ENCODE measurements around the gene FLNB. TPM values are rescaled to one million over a fixed set of nuclear protein-coding genes. Genes with fewer than 3 reads are reported as not detected.
"Not testable (repeated sequence)": the region's sequence is repeated elsewhere in the genome, so short reads cannot be mapped to it uniquely, and the experiment has no call there.

FLNB gene
- total RNA-seq, 2 donors from 2014 or later: 37.6 to 59.6 TPM

GRCh38 chr3:58049143-58049785 is 41.0 kb downstream of the FLNB start:
- peaks cover 0 to 68% of the 10 kb centered on the region in 2 donors for H3K4me1 ChIP-seq
- peak; percentile 63 for DNase-seq (ENCODE audit: low spot score)

DNA sequence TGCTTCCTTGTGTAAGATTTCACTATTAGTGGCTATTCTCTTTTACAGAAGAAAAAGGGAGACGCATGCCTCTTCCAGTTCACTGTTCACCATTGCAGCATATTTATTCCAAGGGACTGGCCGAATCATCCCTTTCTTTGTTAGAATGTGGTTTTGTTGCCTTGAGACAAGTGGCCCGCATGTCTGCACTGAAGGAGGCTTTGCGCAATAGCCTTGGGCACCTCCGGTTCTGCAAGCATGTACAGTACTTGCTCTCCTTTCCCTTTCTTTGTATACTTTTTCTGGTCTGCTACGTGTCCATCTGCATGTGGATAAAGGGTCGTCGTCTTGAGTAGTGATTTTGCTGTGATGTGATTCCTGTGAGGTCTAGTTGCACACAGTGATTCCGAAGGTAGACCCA is 43.0 kb downstream of the FLNB start:
- Histone ChIP-seq H3K9me3 (no peaks in the 10 kb centered on the region), H3K4me3 (no peak overlapping the region), H3K27me3 (no peaks in the 10 kb centered on the region), H3K27ac (peak overlapping the region in 1 of 2 donors; percentile 64), H3K36me3 (no peaks in the 10 kb centered on the region), H3K4me1 (peaks cover 0 to 54% of the 10 kb centered on the region in 2 donors)
- no peak for TF ChIP-seq CTCF (IDR thresholded peaks at IDR 0.05)
- DNase-seq (ENCODE audit: low spot score): no peak

More at GRCh38 chr3:58049143-58049785, 41.0 kb downstream of the FLNB start:
- no peaks in the 10 kb centered on the region for H3K27me3 ChIP-seq
- H3K4me3 ChIP-seq: no peak overlapping the region
- no peak for TF ChIP-seq CTCF (IDR thresholded peaks at IDR 0.05)
- no peaks in the 10 kb centered on the region for H3K9me3 ChIP-seq
- H3K36me3 ChIP-seq: no peaks in the 10 kb centered on the region
- H3K27ac ChIP-seq: peak overlapping the region; percentile 63 to 72

GRCh38 chr3:58051658-58052261 is 43.5 kb downstream of the FLNB start:
- H3K4me3 ChIP-seq; DNase-seq (ENCODE audit: low spot score); H3K36me3 ChIP-seq; H3K9me3 ChIP-seq; H3K27me3 ChIP-seq: not testable (repeated sequence)
- Histone ChIP-seq H3K27ac (peak overlapping the region; percentile 62 to 64), H3K4me1 (peaks cover 0 to 54% of the 10 kb centered on the region in 2 donors)

GRCh38 chr3:58052373-58053273 is 44.4 kb downstream of the FLNB start:
- H3K4me1 ChIP-seq: peaks cover 0 to 53% of the 10 kb centered on the region in 2 donors
- TF ChIP-seq CTCF (IDR thresholded peaks at IDR 0.05): no peak
- H3K9me3 ChIP-seq: no peaks in the 10 kb centered on the region
- peak; percentile 92 for DNase-seq (ENCODE audit: low spot score)
- H3K36me3 ChIP-seq: no peaks in the 10 kb centered on the region
- H3K27ac ChIP-seq: peak overlapping the region; percentile 62 to 64
- no peak overlapping the region for H3K4me3 ChIP-seq
- no peaks in the 10 kb centered on the region for H3K27me3 ChIP-seq

GRCh38 chr3:58054652-58055051 is 46.4 kb downstream of the FLNB start:
- Histone ChIP-seq H3K4me1 (peaks cover 0 to 51% of the 10 kb centered on the region in 2 donors), H3K36me3 (no peaks in the 10 kb centered on the region), H3K27ac (no peak overlapping the region), H3K27me3 (no peaks in the 10 kb centered on the region), H3K4me3 (no peak overlapping the region), H3K9me3 (no peaks in the 10 kb centered on the region)
- no peak for TF ChIP-seq CTCF (IDR thresholded peaks at IDR 0.05)
- no peak for DNase-seq (ENCODE audit: low spot score)

GRCh38 chr3:58055314-58055713 is 47.1 kb downstream of the FLNB start:
- no peaks in the 10 kb centered on the region for H3K27me3 ChIP-seq
- TF ChIP-seq CTCF (IDR thresholded peaks at IDR 0.05): no peak
- H3K27ac ChIP-seq: no peak overlapping the region
- H3K4me1 ChIP-seq: peaks cover 0 to 52% of the 10 kb centered on the region in 2 donors
- H3K36me3 ChIP-seq: no peaks in the 10 kb centered on the region
- DNase-seq (ENCODE audit: low spot score): no peak
- H3K4me3 ChIP-seq: no peak overlapping the region
- no peaks in the 10 kb centered on the region for H3K9me3 ChIP-seq

DNA sequence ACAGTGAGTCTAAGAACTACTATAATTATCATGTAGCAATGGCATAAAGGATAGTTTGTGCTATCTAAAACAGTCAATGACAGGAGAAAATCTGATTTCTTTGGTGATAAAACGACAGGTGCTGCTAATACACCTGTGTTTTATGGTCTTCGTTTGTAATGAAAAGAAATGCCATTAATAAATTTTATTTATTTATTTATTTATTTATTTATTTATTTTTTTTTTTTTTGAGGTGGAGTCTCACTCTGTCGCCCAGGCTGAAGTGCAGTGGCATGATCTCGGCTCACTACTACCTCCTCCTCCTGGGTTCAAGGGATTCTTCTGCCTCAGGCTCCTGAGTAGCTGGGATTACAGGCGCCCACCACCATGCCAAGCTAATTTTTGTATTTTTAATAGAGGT is 47.7 kb downstream of the FLNB start:
- not testable (repeated sequence) for H3K4me3 ChIP-seq; H3K27ac ChIP-seq; H3K27me3 ChIP-seq; DNase-seq (ENCODE audit: low spot score); H3K36me3 ChIP-seq; H3K9me3 ChIP-seq
- H3K4me1 ChIP-seq: peaks cover 0 to 53% of the 10 kb centered on the region in 2 donors

All from right atrium auricular region (tissue), 2 donors.